Caco-2 (cell line): ENCODE results near the gene WDR77. TPM values are rescaled to one million over a fixed set of nuclear protein-coding genes. Genes with fewer than 3 reads are reported as not detected.

Experiments
- BruUV-seq: library from RNA; stranded (reverse); fragments of 400-500 nt; replicated peaks from 2 replicates; lab custom pipeline; 2021; lab: Mats Ljungman, UMichigan
- CTCF ChIA-PET: fragments of 300-600 bp; sonication (Branson Sonifier 250); formaldehyde crosslinking; loops from one replicate; lab custom pipeline; 2022; ENCODE audit warnings: antibody characterized with exemption; lab: Charles Lee
- POLR2A ChIA-PET: fragments of 300-600 bp; sonication (Branson Sonifier 250); formaldehyde crosslinking; loops from one replicate; lab custom pipeline; 2022; ENCODE audit warnings: antibody characterized with exemption; lab: Charles Lee
- DNase-seq, 2 experiments: peaks; one replicate each; pipeline versions ENCODE4 v3.0.0 to v3.0.0-alpha.2; 2020 to 2022
- H3K27me3 ChIP-seq: replicated peaks from 2 replicates; pipeline ENCODE4 v1.6.0; 2011; ENCODE audit warnings: low read length; ENCODE audit not compliant: control insufficient read depth, insufficient read depth
- H3K36me3 ChIP-seq: 2 replicates; pipeline ENCODE4 v1.5.1; 2011; ENCODE audit warnings: low read length; ENCODE audit not compliant: control insufficient read depth, insufficient read depth
- H3K4me1 ChIP-seq: fragments of 250-450 bp; sonication (Bioruptor Pico); 2 replicates; pipeline ENCODE4 v1.5.1; 2020; ENCODE audit warnings: mild to moderate bottlenecking
- H3K4me3 ChIP-seq: 2 replicates; pipeline ENCODE4 v1.5.1; 2011; ENCODE audit warnings: low read depth, mild to moderate bottlenecking, control low read depth, low read length
- H3K9me3 ChIP-seq: fragments of 250-450 bp; sonication (Bioruptor Pico); 2 replicates; pipeline ENCODE4 v1.5.1; 2020; ENCODE audit warnings: mild to moderate bottlenecking, moderate library complexity
- H3K27ac Mint-ChIP-seq: one replicate; pipeline ENCODE4 v1.8.0; 2022; ENCODE audit warnings: mixed read lengths; ENCODE audit not compliant: unreplicated experiment
- H3K27me3 Mint-ChIP-seq: one replicate; pipeline ENCODE4 v1.8.0; 2022; ENCODE audit warnings: mixed read lengths; ENCODE audit not compliant: insufficient read depth, unreplicated experiment
- H3K36me3 Mint-ChIP-seq: one replicate; pipeline ENCODE4 v1.8.0; 2022; ENCODE audit warnings: mild to moderate bottlenecking, mixed read lengths; ENCODE audit not compliant: insufficient read depth, unreplicated experiment
- H3K4me1 Mint-ChIP-seq: one replicate; pipeline ENCODE4 v1.8.0; 2022; ENCODE audit warnings: low read depth, mixed read lengths; ENCODE audit not compliant: unreplicated experiment
- H3K4me3 Mint-ChIP-seq: one replicate; pipeline ENCODE4 v1.8.0; 2022; ENCODE audit warnings: mild to moderate bottlenecking, moderate library complexity, mixed read lengths; ENCODE audit not compliant: unreplicated experiment
- H3K9me3 Mint-ChIP-seq: one replicate; pipeline ENCODE4 v1.8.0; 2022; ENCODE audit warnings: mixed read lengths; ENCODE audit not compliant: unreplicated experiment
- intact Hi-C: fragments of 100-400 bp; cut with micrococcal nuclease; formaldehyde crosslinking; loops from one replicate; pipeline ENCODE4 v1.10.0; 2022; ENCODE audit not compliant: unreplicated experiment
- total RNA-seq: library from RNA; stranded (reverse); gene quantifications from 2 replicates; pipeline ENCODE4 v1.2.3, GENCODE V29; 2022
- TF ChIP-seq, protein P1 (sequence below), 2 experiments: fragments of 200-600 bp in 1 of 2; IDR thresholded peaks; 1 replicate in 1 of 2; 2 replicates in 1 of 2; pipeline versions ENCODE4 v1.5.1 to v1.8.0; 2011 to 2022; ENCODE audit warnings: antibody characterized with exemption in 1 of 2, control low read depth in 1 of 2, inconsistent platforms in 1 of 2, low read depth in 1 of 2, low read length in 1 of 2, mild to moderate bottlenecking in 1 of 2, moderate library complexity in 1 of 2; ENCODE audit not compliant: insufficient read depth in 1 of 2, severe bottlenecking in 1 of 2, unreplicated experiment in 1 of 2

Gene WDR77
- total RNA-seq, 1 experiment from 2014 or later = 31.9 TPM

DNA sequence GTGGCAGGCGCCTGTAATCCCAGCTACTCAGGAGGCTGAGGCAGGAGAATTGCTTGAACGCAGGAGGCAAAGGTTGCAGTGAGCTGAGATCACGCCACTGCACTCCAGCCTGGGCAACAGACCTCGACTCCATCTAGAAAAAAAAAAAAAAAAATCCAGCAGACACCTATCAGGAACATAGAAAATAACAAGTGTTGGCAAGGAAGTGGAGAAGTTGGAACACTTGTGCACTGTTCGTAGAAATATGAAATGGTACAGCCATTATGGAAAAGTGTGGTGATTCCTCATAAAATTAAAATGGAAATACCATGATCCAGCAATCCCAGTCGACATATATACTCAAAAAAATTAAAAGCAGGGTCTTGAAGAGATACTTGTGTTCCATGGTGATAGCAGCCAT, 12.7 kb upstream of the WDR77 start:
- BruUV-seq = no TSS peak
- H3K4me3 ChIP-seq = no peak overlapping the region
- TF ChIP-seq, protein P1, sequence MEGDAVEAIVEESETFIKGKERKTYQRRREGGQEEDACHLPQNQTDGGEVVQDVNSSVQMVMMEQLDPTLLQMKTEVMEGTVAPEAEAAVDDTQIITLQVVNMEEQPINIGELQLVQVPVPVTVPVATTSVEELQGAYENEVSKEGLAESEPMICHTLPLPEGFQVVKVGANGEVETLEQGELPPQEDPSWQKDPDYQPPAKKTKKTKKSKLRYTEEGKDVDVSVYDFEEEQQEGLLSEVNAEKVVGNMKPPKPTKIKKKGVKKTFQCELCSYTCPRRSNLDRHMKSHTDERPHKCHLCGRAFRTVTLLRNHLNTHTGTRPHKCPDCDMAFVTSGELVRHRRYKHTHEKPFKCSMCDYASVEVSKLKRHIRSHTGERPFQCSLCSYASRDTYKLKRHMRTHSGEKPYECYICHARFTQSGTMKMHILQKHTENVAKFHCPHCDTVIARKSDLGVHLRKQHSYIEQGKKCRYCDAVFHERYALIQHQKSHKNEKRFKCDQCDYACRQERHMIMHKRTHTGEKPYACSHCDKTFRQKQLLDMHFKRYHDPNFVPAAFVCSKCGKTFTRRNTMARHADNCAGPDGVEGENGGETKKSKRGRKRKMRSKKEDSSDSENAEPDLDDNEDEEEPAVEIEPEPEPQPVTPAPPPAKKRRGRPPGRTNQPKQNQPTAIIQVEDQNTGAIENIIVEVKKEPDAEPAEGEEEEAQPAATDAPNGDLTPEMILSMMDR (IDR thresholded peaks at IDR 0.05; ENCODE audit: insufficient read depth in 1 of 2, low read depth in 1 of 2, low read length in 1 of 2, severe bottlenecking in 1 of 2, unreplicated experiment in 1 of 2) = no peak
- no peak for DNase-seq
- POLR2A ChIA-PET = interaction anchor here (0.6 kb wide), 1 partner anchor 1388 kb away, joined by 3 read pairs; no protein-coding TSS in a partner anchor
- no peaks in the 10 kb centered on the region for H3K9me3 ChIP-seq
- H3K4me1 Mint-ChIP-seq = peaks cover 14% of the 10 kb centered on the region
- H3K36me3 ChIP-seq = no peaks in the 10 kb centered on the region
- no peaks in the 10 kb centered on the region for H3K27me3 ChIP-seq
- H3K27ac Mint-ChIP-seq = no peak overlapping the region
- no peak overlapping the region for H3K4me3 Mint-ChIP-seq
- peaks cover 4% of the 10 kb centered on the region; the same call in 1 of the 2 replicates for H3K4me1 ChIP-seq
- peaks cover 21% of the 10 kb centered on the region for H3K36me3 Mint-ChIP-seq
- no peaks in the 10 kb centered on the region for H3K27me3 Mint-ChIP-seq
- intact Hi-C loops = no loop called here
- H3K9me3 Mint-ChIP-seq = no peaks in the 10 kb centered on the region
- CTCF ChIA-PET = no interaction called here

DNA sequence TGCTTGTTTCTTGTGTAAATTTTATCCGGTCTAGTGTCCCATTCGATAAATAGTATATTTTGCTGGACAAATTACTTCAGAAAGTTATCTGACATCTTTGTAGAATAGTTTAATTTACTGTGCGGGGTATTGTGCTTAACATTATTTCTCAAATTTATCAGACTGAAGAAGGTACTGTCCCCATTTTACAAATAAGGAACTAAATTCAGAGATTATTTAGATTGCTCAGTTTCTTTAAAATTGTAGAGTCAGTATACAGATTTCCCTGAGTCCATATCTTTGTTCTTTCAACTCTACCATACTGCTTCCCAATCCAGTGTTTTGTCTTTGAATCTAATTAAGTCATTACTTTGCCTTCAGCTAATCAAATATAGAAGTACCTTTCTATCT, 6.6 kb upstream of the WDR77 start:
- intact Hi-C loops = no loop called here
- BruUV-seq = no TSS peak
- no peaks in the 10 kb centered on the region for H3K27me3 ChIP-seq
- H3K9me3 ChIP-seq = no peaks in the 10 kb centered on the region
- CTCF ChIA-PET = no interaction called here
- H3K4me3 Mint-ChIP-seq = no peak overlapping the region
- no peaks in the 10 kb centered on the region for H3K27me3 Mint-ChIP-seq
- H3K4me3 ChIP-seq = no peak overlapping the region
- no peaks in the 10 kb centered on the region for H3K36me3 ChIP-seq
- POLR2A ChIA-PET = no interaction called here
- H3K4me1 Mint-ChIP-seq = peaks cover 12% of the 10 kb centered on the region
- H3K36me3 Mint-ChIP-seq = peaks cover 47% of the 10 kb centered on the region
- H3K4me1 ChIP-seq = no peaks in the 10 kb centered on the region
- TF ChIP-seq, protein P1 (IDR thresholded peaks at IDR 0.05; ENCODE audit: insufficient read depth in 1 of 2, low read depth in 1 of 2, low read length in 1 of 2, severe bottlenecking in 1 of 2, unreplicated experiment in 1 of 2) = no peak
- H3K27ac Mint-ChIP-seq = no peak overlapping the region
- no peak for DNase-seq
- no peaks in the 10 kb centered on the region for H3K9me3 Mint-ChIP-seq

DNA sequence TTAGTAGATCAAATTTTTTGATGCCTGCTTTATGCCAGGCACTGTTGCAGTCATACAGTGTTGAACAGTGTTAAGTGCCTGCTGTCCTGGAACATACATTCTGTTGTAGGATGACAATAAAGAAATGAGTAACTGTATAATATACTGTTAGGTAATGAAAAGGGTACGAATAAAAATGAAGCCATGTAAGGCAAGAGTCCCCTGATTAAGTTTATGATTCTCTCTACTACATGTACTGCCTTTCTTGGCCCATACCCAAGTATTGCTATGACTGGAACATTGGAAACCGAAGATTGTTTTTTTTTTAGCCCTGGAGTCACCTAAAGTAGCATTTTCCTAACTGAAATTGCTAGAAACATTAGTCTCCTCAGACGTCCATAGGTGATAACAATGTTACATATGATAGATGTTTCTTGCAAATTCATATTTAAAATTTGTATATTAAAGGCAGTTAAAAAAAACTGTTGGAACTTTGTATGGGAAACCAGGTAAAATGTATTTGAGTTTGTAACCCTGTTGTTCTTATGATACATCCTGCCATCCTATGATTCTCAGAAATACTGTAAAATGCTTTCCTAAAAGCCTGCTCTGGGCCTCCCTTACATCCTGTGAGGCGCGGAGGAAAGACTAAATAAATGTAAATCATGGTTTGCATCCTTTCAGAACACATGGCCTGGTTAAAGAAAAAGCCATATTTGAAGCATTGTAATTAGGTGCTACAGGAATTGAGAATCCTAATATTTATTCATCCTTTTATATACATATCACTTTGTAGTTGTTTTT, 6.0 kb upstream of the WDR77 start:
- Mint-ChIP-seq H3K36me3 (peaks cover 45% of the 10 kb centered on the region), H3K27me3 (no peaks in the 10 kb centered on the region), H3K9me3 (no peaks in the 10 kb centered on the region), H3K27ac (no peak overlapping the region), H3K4me3 (no peak overlapping the region), H3K4me1 (peaks cover 12% of the 10 kb centered on the region)
- no peaks in the 10 kb centered on the region for H3K36me3 ChIP-seq
- ChIA-PET CTCF (no interaction called here), POLR2A (no interaction called here)
- BruUV-seq = no TSS peak
- TF ChIP-seq, protein P1 (IDR thresholded peaks at IDR 0.05; ENCODE audit: insufficient read depth in 1 of 2, low read depth in 1 of 2, low read length in 1 of 2, severe bottlenecking in 1 of 2, unreplicated experiment in 1 of 2) = no peak
- no peaks in the 10 kb centered on the region for H3K4me1 ChIP-seq
- no peak overlapping the region for H3K4me3 ChIP-seq
- H3K27me3 ChIP-seq = no peaks in the 10 kb centered on the region
- DNase-seq = no peak
- no peaks in the 10 kb centered on the region for H3K9me3 ChIP-seq
- intact Hi-C loops = no loop called here
